LNCaP clone FGC (cell line): Measurements from ENCODE around the gene SPSB1.

Experiments
- DNase-seq: peaks from one replicate; pipeline ENCODE4 v3.0.0-alpha.2; 2011; ENCODE audit warnings: low read depth
- H3K4me3 ChIP-seq: 2 replicates; pipeline ENCODE4 v1.5.1; 2011; ENCODE audit warnings: mild to moderate bottlenecking, low read depth, low read length, control low read depth
- TF ChIP-seq, protein P1 (sequence below): IDR thresholded peaks from 2 replicates; pipeline ENCODE4 v1.5.1; 2012; ENCODE audit warnings: mild to moderate bottlenecking; ENCODE audit not compliant: control insufficient read depth, insufficient read depth; ENCODE audit errors: extremely low read depth

SPSB1 gene

DNA sequence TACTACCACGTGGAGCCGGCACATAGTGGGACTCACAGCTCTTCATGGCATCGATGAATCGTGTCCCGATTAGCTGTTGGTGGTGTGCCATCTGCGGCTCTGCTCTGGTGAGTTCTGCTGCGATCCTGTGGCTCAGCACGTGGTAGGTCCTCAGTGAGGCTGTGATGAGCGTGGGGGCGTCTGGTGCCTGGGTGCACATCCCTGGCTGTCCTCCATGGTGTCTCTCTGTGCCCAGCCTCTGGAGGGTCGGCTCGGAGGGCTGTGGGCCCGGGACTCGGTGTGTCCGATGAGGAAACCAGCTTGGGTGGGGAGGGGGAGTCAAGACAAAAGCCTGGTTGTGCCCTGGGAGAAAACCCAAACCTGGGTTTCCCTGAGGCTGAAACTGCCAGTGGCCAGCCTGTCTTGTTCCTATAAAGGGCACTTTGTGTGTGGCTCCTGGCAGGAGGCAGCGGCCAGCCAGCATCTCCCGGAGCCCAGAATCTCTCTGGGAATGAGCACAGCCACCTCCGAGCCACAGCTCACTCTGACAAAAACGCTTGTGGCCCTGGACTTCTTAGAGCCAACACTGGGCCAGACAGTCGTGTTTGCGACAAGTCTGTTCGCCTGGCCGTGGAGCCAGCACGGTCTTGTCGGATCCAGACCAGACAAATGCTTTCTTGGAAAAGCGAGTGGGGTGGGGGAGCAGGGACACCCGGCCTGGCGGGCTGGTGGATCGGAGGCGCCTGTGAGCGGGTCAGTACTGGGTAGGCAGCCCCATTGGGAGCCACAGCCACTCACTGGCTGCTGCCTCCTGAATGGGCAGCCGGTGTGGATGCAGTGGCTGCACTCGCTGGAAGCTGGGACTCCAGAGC is 31.8 kb downstream of the SPSB1 start:
- no peak for DNase-seq
- no peak overlapping the region for H3K4me3 ChIP-seq
- TF ChIP-seq, protein P1, sequence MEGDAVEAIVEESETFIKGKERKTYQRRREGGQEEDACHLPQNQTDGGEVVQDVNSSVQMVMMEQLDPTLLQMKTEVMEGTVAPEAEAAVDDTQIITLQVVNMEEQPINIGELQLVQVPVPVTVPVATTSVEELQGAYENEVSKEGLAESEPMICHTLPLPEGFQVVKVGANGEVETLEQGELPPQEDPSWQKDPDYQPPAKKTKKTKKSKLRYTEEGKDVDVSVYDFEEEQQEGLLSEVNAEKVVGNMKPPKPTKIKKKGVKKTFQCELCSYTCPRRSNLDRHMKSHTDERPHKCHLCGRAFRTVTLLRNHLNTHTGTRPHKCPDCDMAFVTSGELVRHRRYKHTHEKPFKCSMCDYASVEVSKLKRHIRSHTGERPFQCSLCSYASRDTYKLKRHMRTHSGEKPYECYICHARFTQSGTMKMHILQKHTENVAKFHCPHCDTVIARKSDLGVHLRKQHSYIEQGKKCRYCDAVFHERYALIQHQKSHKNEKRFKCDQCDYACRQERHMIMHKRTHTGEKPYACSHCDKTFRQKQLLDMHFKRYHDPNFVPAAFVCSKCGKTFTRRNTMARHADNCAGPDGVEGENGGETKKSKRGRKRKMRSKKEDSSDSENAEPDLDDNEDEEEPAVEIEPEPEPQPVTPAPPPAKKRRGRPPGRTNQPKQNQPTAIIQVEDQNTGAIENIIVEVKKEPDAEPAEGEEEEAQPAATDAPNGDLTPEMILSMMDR, result no peak

DNA sequence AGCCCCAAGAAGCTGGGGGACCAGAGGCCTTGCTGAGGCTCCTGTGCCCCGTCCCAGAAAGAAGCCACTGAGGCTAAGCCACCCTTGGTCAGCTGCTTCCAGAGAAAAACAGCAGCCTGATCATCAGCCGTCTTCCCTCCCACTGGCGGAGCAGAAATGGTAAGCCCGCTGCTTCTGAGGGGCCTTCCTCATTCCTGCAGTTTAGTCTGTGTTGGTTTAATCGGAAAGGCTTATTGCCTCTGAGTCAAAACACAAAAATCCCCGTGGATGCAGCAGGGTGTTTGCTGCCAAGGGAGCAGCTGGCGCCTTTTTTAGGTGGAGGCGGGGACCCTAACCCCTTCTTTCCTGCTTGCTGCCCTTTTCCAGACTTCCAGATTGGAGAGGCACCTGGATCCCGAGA is 33.9 kb downstream of the SPSB1 start:
- no peak overlapping the region for H3K4me3 ChIP-seq
- TF ChIP-seq, protein P1, result no peak
- no peak for DNase-seq

GRCh38 chr1:9328201-9328600 is 35.5 kb downstream of the SPSB1 start:
- H3K4me3 ChIP-seq, result no peak overlapping the region

GRCh38 chr1:9328715-9329114 is 36.0 kb downstream of the SPSB1 start:
- TF ChIP-seq, protein P1, result no peak
- DNase-seq, result no peak
- H3K4me3 ChIP-seq, result no peak overlapping the region

More at GRCh38 chr1:9328201-9328600, 35.5 kb downstream of the SPSB1 start:
- TF ChIP-seq, protein P1, result no peak
- no peak for DNase-seq

DNA sequence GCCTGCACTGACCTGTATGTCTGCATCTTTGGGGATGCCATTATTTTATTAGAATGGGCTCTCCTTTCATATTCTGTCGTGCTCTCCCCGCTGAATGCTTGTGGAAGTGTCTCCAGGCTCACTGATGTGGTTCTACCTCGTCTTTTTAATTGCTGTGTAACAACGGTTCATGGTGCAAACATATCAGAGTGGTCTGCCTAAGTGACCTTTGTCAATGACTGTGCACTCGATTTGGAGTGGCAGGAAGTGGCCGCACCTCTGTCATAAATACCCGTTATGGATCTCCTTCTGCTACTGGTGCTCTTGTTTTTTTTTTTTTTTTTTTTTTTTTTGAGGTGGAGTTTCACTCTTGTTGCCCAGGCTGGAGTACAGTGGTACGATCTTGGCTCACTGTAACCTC is 38.3 kb downstream of the SPSB1 start:
- no peak for DNase-seq
- TF ChIP-seq, protein P1, result no peak
- H3K4me3 ChIP-seq, result no peak overlapping the region

DNA sequence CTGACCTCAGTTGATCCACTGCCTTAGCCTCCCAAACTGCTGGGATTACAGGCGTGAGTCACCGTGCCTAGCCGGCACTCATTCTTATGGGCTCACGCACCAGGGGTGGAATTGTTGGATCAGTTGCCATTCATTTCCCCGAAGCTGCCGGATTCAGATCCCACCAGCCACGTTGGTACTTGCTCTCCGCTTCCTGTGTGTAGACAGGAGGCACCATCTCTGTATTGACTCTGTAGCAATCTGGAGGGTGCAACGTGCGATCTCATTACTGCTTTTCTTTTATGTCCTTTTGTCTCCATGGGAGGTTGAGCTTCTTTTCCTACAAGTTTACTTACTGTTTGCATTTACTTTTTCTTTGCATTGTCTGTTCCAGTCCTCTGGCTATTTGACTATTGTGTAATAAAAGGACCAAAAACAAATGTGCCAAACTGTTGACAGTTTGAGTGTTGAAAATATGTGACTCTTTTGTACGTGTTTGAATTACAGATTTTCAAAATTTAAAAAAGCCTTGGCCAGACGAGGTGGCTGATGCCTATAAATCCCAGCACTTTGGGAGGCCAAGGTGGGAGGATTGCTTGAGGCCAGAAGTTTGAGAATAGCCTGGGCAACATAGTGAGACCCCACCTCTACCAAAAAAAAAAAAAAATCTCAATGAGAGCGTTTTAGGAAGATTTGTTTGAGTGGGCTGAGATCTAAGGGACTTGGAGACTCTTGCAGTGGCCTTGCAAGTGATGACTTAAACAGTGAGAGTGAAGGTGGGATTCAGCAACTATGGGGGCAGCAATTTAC is 39.1 kb downstream of the SPSB1 start:
- H3K4me3 ChIP-seq, result no peak overlapping the region
- no peak for DNase-seq
- TF ChIP-seq, protein P1, result no peak
